NCI-H345 (cell line): Measurements from ENCODE around the gene SH3PXD2B.
"Not testable (repeated sequence)": the region's sequence is repeated elsewhere in the genome, so short reads cannot be mapped to it uniquely, and the experiment has no call there.

Experiments used
- DNase-seq: peaks from one replicate; lab custom pipeline; 2025; lab: John Stamatoyannopoulos, UW

SH3PXD2B gene

GRCh38 chr5:172417983-172418630 lies 36.2 kb downstream of the SH3PXD2B start:
- no peak for DNase-seq

- no peak for DNase-seq
Observed at GRCh38 chr5:172417130-172417841, 37.0 kb downstream of the SH3PXD2B start.

- no peak for DNase-seq
Observed at GRCh38 chr5:172415362-172416275, 38.7 kb downstream of the SH3PXD2B start.

- DNase-seq, result no peak
Observed at GRCh38 chr5:172414531-172415361, 39.6 kb downstream of the SH3PXD2B start.

- DNase-seq, result no peak
Observed at GRCh38 chr5:172413601-172414171, 40.6 kb downstream of the SH3PXD2B start.

GRCh38 chr5:172412724-172413286 lies 41.5 kb downstream of the SH3PXD2B start:
- DNase-seq, result no peak

- DNase-seq, result peak; percentile 5
Observed at GRCh38 chr5:172411484-172412072, 42.7 kb downstream of the SH3PXD2B start.

GRCh38 chr5:172410662-172411483 lies 43.5 kb downstream of the SH3PXD2B start:
- no peak for DNase-seq

- no peak for DNase-seq
Observed at GRCh38 chr5:172410160-172410559, 44.2 kb downstream of the SH3PXD2B start.

GRCh38 chr5:172409477-172409876 lies 44.8 kb downstream of the SH3PXD2B start:
- DNase-seq, result not testable (repeated sequence)

- DNase-seq, result no peak
Observed at GRCh38 chr5:172407822-172408221, 46.5 kb downstream of the SH3PXD2B start.

- DNase-seq, result no peak
Observed at GRCh38 chr5:172407241-172407691, 47.1 kb downstream of the SH3PXD2B start.

- no peak for DNase-seq
Observed at GRCh38 chr5:172405226-172406107, 48.9 kb downstream of the SH3PXD2B start.

- no peak for DNase-seq
Observed at GRCh38 chr5:172404746-172405145, 49.6 kb downstream of the SH3PXD2B start.

- no peak for DNase-seq
Observed at GRCh38 chr5:172403817-172404216, 50.5 kb downstream of the SH3PXD2B start.

- DNase-seq, result no peak
Observed at GRCh38 chr5:172403189-172403796, 51.0 kb downstream of the SH3PXD2B start.

GRCh38 chr5:172402531-172403188 lies 51.7 kb downstream of the SH3PXD2B start:
- DNase-seq, result no peak

GRCh38 chr5:172402031-172402430 lies 52.3 kb downstream of the SH3PXD2B start:
- not testable (repeated sequence) for DNase-seq
